GM12878 (cell line): Measurements from ENCODE around the gene UPP2. TPM values are rescaled to one million over a fixed set of nuclear protein-coding genes. Genes with fewer than 3 reads are reported as not detected.

Source experiments
- ATAC-seq: fragments of 200-7000 bp; cut with Tn5 transposase; 3 replicates; pipeline ENCODE4 v1.9.1; 2020; ENCODE audit warnings: mild to moderate bottlenecking, moderate library complexity
- BruUV-seq: library from RNA; stranded (reverse); fragments of 400-500 nt; replicated peaks from 2 replicates; lab custom pipeline; 2021; lab: Mats Ljungman, UMichigan
- CTCF ChIA-PET: fragments of 300-600 bp; sonication (Branson Sonifier 250); formaldehyde crosslinking; extraction: SDS; loops from one replicate; lab custom pipeline; 2021; ENCODE audit warnings: inconsistent platforms; lab: Yijun Ruan, JAX
- POLR2A ChIA-PET: fragments of 350-600 bp; formaldehyde crosslinking; extraction: SDS; loops from one replicate; lab custom pipeline; 2021; ENCODE audit warnings: inconsistent platforms; lab: Charles Lee
- RAD21 ChIA-PET: fragments of 300-600 bp; sonication (Branson Sonifier 250); formaldehyde crosslinking; loops from one replicate; lab custom pipeline; 2023; ENCODE audit warnings: antibody characterized with exemption; ENCODE audit not compliant: unreplicated experiment; lab: Charles Lee
- SMC1A ChIA-PET: fragments of 300-600 bp; sonication (Branson Sonifier 250); formaldehyde crosslinking; loops from one replicate; lab custom pipeline; 2023; ENCODE audit not compliant: unreplicated experiment, uncharacterized antibody; lab: Charles Lee
- DNase-seq: peaks from one replicate; pipeline ENCODE4 v3.0.0-alpha.2; 2011; ENCODE audit warnings: low read depth, low spot score
- FAIRE-seq: peaks from 3 replicates; lab custom pipeline; 2011; peaks lifted over from hg19 to GRCh38; lab: Jason Lieb, UNC
- H2AFZ ChIP-seq: 2 replicates; pipeline ENCODE4 v1.6.0; 2011; ENCODE audit warnings: low read depth, low read length, control low read depth; ENCODE audit not compliant: control insufficient read depth
- H3K27ac ChIP-seq: 2 replicates; pipeline ENCODE4 v1.5.1; 2011; ENCODE audit warnings: control low read depth; ENCODE audit not compliant: control insufficient read depth, insufficient read depth
- H3K27me3 ChIP-seq, 2 experiments: replicated peaks in 1 of 2; 2 replicates each; pipeline versions ENCODE4 v1.6.0 to v1.6.1; 2011; ENCODE audit warnings: low read length in 1 of 2; ENCODE audit not compliant: control insufficient read depth in 2 of 2, insufficient read depth in 2 of 2
- H3K36me3 ChIP-seq, 2 experiments: 2 replicates each; pipeline ENCODE4 v1.5.1; 2011; ENCODE audit warnings: low read length in 1 of 2; ENCODE audit not compliant: control insufficient read depth in 2 of 2, insufficient read depth in 2 of 2
- H3K4me1 ChIP-seq: 2 replicates; pipeline ENCODE4 v1.6.1; 2011; ENCODE audit warnings: mild to moderate bottlenecking, low read length, moderate library complexity, mixed read lengths; ENCODE audit not compliant: control insufficient read depth, insufficient read depth
- H3K4me2 ChIP-seq: 2 replicates; pipeline ENCODE4 v1.6.0; 2011; ENCODE audit warnings: control low read depth; ENCODE audit not compliant: control insufficient read depth, insufficient read depth
- H3K4me3 ChIP-seq: fragments of 200-600 bp; sonication (generic); 2 replicates; pipeline ENCODE4 v1.5.1; 2016
- H3K79me2 ChIP-seq: 2 replicates; pipeline ENCODE4 v1.6.0; 2011; ENCODE audit warnings: low read length; ENCODE audit not compliant: control insufficient read depth, insufficient read depth
- H3K9ac ChIP-seq: 2 replicates; pipeline ENCODE4 v1.8.0; 2011; ENCODE audit warnings: low read length, control low read depth, mixed read lengths; ENCODE audit not compliant: control insufficient read depth, insufficient read depth
- H3K9me3 ChIP-seq: replicated peaks from 3 replicates; pipeline ENCODE4 v1.5.1; 2011; ENCODE audit warnings: mild to moderate bottlenecking, low read length; ENCODE audit not compliant: control insufficient read depth, insufficient read depth
- H4K20me1 ChIP-seq: 2 replicates; pipeline ENCODE4 v1.6.0; 2011; ENCODE audit not compliant: control insufficient read depth, insufficient read depth
- CBFB ChIP-seq: IDR thresholded peaks from 2 replicates; pipeline ENCODE4 v1.6.1; 2016; ENCODE audit warnings: antibody characterized with exemption, low read depth
- CHD4 ChIP-seq: fragments of 200-600 bp; sonication (generic); IDR thresholded peaks from 2 replicates; pipeline ENCODE4 v1.6.1; 2016; ENCODE audit warnings: mild to moderate bottlenecking
- CREB1 ChIP-seq: IDR thresholded peaks from 2 replicates; pipeline ENCODE4 v1.6.1; 2012; ENCODE audit warnings: low read depth, mild to moderate bottlenecking, inconsistent platforms
- HDAC2 ChIP-seq: fragments of 200-600 bp; sonication (generic); IDR thresholded peaks from 2 replicates; pipeline ENCODE4 v1.6.1; 2017
- KDM1A ChIP-seq: fragments of 200-600 bp; sonication (generic); IDR thresholded peaks from 2 replicates; pipeline ENCODE4 v1.6.1; 2016; ENCODE audit warnings: borderline replicate concordance
- NFYA ChIP-seq: IDR thresholded peaks from 2 replicates; pipeline ENCODE4 v1.6.1; 2011; ENCODE audit warnings: low read depth, mild to moderate bottlenecking, low read length, improper control_type of control experiment, borderline replicate concordance
- PAX8 ChIP-seq: fragments of 450-650 bp; IDR thresholded peaks from 2 replicates; pipeline ENCODE4 v1.6.1; 2017; ENCODE audit warnings: mild to moderate bottlenecking, moderate library complexity
- RAD21 ChIP-seq: IDR thresholded peaks from 2 replicates; pipeline ENCODE4 v1.6.1; 2011; ENCODE audit warnings: mild to moderate bottlenecking, low read depth, low read length, moderate library complexity; ENCODE audit not compliant: insufficient read depth
- SKIL ChIP-seq: fragments of 450-650 bp; IDR thresholded peaks from 2 replicates; pipeline ENCODE4 v1.6.1; 2017; ENCODE audit warnings: mild to moderate bottlenecking, low read depth, inconsistent platforms; ENCODE audit not compliant: poor library complexity, severe bottlenecking
- TBL1XR1 ChIP-seq: IDR thresholded peaks from 2 replicates; pipeline ENCODE4 v1.6.1; 2012; ENCODE audit warnings: low read depth, low read length, improper control_type of control experiment
- ZNF384 ChIP-seq: IDR thresholded peaks from 2 replicates; pipeline ENCODE4 v1.6.1; 2012; ENCODE audit warnings: low read depth, mild to moderate bottlenecking, low read length, improper control_type of control experiment, borderline replicate concordance
- WGBS: methylation state at CpG from one replicate; pipeline ENCODE4 v1.1.6; 2016; ENCODE audit warnings: low lambda C conversion rate; ENCODE audit not compliant: insufficient replicate concordance, insufficient coverage; ENCODE audit errors: missing lambda C conversion rate; 5-methylcytosine and 5-hydroxymethylcytosine counted together
- in situ Hi-C: fragments of 300-500 bp; cut with MboI; formaldehyde crosslinking; loops from 9 replicates; pipeline ENCODE4 v1.14.3; 2018; ENCODE audit warnings: mixed read lengths
- intact Hi-C: fragments of 100-400 bp; cut with micrococcal nuclease; formaldehyde crosslinking; loops from one replicate; pipeline ENCODE4 v1.14.2; 2022; ENCODE audit not compliant: unreplicated experiment
- polyA plus RNA-seq, 11 experiments: library from polyadenylated mRNA; depleted of rRNA in 4 of 11; unstranded in 6 of 11; stranded (reverse) in 5 of 11; fragments of >200 nt; fragmentation: Nextera tagmentation in 4 of 11; fragmentation: Illumina TruSeq in 1 of 11; extraction: Ambion mirVana in 4 of 11; extraction: Trizol in 1 of 11; gene quantifications; 1 replicate in 1 of 11; 2 replicates in 10 of 11; pipeline versions ENCODE4 v1.2.1 to v1.2.3, GENCODE V29; 2011 to 2016; ENCODE audit warnings: inconsistent platforms in 2 of 11, missing spikeins in 2 of 11, low read depth in 1 of 11
- total RNA-seq, 4 experiments: library from RNA; depleted of rRNA in 3 of 4; stranded (reverse); fragments of >200 nt in 3 of 4; fragmentation: Illumina TruSeq in 1 of 4; extraction: Trizol in 1 of 4; gene quantifications; 2 replicates each; pipeline versions ENCODE4 v1.2.1 to v1.2.3, GENCODE V29; 2013 to 2021
- TF ChIP-seq, protein P1 (sequence below): fragments of 450-650 bp; IDR thresholded peaks from 2 replicates; pipeline ENCODE4 v1.6.1; 2016; ENCODE audit warnings: mild to moderate bottlenecking, moderate library complexity, borderline replicate concordance
- TF ChIP-seq, protein P2 (sequence below): fragments of 450-650 bp; IDR thresholded peaks from 2 replicates; pipeline ENCODE4 v1.6.1; 2017; ENCODE audit warnings: borderline replicate concordance
- TF ChIP-seq, protein P3 (sequence below): fragments of 450-650 bp; formaldehyde crosslinking; IDR thresholded peaks from 2 replicates; pipeline ENCODE4 v1.5.0; 2022; ENCODE audit warnings: mild to moderate bottlenecking, missing genetic modification characterization

The UPP2 gene
- total and polyA plus RNA-seq, 10 of the 15 experiments (the other 5 are each of a cell fraction or from before 2014, with no cell fraction given), result not detected

- H3K4me3 ChIP-seq, result no peak overlapping the region
- H3K27me3 ChIP-seq, result no peaks in the 10 kb centered on the region; a peak in 1 of 4 replicates
- SMC1A ChIA-PET, result interaction anchor here (0.7 kb wide), 1 partner anchor 886 kb away, joined by 4 read pairs; no protein-coding TSS in a partner anchor
- BruUV-seq, result no TSS peak
- ATAC-seq, result no peak
- DNase-seq, result no peak
- RAD21 ChIA-PET, result no interaction called here
- H3K9me3 ChIP-seq, result no peaks in the 10 kb centered on the region
- intact Hi-C loops, result no loop called here
- POLR2A ChIA-PET, result no interaction called here
- CTCF ChIA-PET, result no interaction called here
- H3K27ac ChIP-seq, result no peak overlapping the region
- H3K9ac ChIP-seq, result no peak overlapping the region
- in situ Hi-C loops, result no loop called here
- H3K4me1 ChIP-seq, result no peaks in the 10 kb centered on the region
- no peak overlapping the region for H3K4me2 ChIP-seq
- no peak for FAIRE-seq
- no peaks in the 10 kb centered on the region for H3K79me2 ChIP-seq
- no peaks in the 10 kb centered on the region for H4K20me1 ChIP-seq
- 4% methylated on average over 1 of the region's 1 CpG for WGBS
- H3K36me3 ChIP-seq, result no peaks in the 10 kb centered on the region
- H2AFZ ChIP-seq, result no peak overlapping the region
- TF ChIP-seq RAD21, result no peak
- no peak for TF ChIP-seq TBL1XR1
- TF ChIP-seq, protein P1, sequence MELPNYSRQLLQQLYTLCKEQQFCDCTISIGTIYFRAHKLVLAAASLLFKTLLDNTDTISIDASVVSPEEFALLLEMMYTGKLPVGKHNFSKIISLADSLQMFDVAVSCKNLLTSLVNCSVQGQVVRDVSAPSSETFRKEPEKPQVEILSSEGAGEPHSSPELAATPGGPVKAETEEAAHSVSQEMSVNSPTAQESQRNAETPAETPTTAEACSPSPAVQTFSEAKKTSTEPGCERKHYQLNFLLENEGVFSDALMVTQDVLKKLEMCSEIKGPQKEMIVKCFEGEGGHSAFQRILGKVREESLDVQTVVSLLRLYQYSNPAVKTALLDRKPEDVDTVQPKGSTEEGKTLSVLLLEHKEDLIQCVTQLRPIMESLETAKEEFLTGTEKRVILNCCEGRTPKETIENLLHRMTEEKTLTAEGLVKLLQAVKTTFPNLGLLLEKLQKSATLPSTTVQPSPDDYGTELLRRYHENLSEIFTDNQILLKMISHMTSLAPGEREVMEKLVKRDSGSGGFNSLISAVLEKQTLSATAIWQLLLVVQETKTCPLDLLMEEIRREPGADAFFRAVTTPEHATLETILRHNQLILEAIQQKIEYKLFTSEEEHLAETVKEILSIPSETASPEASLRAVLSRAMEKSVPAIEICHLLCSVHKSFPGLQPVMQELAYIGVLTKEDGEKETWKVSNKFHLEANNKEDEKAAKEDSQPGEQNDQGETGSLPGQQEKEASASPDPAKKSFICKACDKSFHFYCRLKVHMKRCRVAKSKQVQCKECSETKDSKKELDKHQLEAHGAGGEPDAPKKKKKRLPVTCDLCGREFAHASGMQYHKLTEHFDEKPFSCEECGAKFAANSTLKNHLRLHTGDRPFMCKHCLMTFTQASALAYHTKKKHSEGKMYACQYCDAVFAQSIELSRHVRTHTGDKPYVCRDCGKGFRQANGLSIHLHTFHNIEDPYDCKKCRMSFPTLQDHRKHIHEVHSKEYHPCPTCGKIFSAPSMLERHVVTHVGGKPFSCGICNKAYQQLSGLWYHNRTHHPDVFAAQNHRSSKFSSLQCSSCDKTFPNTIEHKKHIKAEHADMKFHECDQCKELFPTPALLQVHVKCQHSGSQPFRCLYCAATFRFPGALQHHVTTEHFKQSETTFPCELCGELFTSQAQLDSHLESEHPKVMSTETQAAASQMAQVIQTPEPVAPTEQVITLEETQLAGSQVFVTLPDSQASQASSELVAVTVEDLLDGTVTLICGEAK, result no peak
- no peak for TF ChIP-seq NFYA
- TF ChIP-seq KDM1A, result no peak
- TF ChIP-seq CBFB, result no peak
- TF ChIP-seq, protein P2, sequence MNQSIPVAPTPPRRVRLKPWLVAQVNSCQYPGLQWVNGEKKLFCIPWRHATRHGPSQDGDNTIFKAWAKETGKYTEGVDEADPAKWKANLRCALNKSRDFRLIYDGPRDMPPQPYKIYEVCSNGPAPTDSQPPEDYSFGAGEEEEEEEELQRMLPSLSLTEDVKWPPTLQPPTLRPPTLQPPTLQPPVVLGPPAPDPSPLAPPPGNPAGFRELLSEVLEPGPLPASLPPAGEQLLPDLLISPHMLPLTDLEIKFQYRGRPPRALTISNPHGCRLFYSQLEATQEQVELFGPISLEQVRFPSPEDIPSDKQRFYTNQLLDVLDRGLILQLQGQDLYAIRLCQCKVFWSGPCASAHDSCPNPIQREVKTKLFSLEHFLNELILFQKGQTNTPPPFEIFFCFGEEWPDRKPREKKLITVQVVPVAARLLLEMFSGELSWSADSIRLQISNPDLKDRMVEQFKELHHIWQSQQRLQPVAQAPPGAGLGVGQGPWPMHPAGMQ, result no peak
- no peak for TF ChIP-seq CHD4
- TF ChIP-seq CREB1, result no peak
- TF ChIP-seq PAX8, result no peak
- no peak for TF ChIP-seq ZNF384
- TF ChIP-seq, protein P3, sequence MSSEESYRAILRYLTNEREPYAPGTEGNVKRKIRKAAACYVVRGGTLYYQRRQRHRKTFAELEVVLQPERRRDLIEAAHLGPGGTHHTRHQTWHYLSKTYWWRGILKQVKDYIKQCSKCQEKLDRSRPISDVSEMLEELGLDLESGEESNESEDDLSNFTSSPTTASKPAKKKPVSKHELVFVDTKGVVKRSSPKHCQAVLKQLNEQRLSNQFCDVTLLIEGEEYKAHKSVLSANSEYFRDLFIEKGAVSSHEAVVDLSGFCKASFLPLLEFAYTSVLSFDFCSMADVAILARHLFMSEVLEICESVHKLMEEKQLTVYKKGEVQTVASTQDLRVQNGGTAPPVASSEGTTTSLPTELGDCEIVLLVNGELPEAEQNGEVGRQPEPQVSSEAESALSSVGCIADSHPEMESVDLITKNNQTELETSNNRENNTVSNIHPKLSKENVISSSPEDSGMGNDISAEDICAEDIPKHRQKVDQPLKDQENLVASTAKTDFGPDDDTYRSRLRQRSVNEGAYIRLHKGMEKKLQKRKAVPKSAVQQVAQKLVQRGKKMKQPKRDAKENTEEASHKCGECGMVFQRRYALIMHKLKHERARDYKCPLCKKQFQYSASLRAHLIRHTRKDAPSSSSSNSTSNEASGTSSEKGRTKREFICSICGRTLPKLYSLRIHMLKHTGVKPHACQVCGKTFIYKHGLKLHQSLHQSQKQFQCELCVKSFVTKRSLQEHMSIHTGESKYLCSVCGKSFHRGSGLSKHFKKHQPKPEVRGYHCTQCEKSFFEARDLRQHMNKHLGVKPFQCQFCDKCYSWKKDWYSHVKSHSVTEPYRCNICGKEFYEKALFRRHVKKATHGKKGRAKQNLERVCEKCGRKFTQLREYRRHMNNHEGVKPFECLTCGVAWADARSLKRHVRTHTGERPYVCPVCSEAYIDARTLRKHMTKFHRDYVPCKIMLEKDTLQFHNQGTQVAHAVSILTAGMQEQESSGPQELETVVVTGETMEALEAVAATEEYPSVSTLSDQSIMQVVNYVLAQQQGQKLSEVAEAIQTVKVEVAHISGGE, result no peak
- no peak for TF ChIP-seq SKIL
- TF ChIP-seq HDAC2, result no peak
These were observed 38.5 kb downstream of the UPP2 start for GRCh38 chr2:158140201-158140600.
